Neuronal stem cell (in vitro differentiated cells): Measurements from ENCODE around the gene HOXB8.

Experiments
- DNase-seq: peaks from one replicate; pipeline ENCODE4 v3.0.0-alpha.2; 2013; ENCODE audit warnings: low spot score
- H2AFZ ChIP-seq: one replicate; pipeline ENCODE4 v1.6.1; 2013; ENCODE audit warnings: mild to moderate bottlenecking, low read length, inconsistent platforms
- H2AK5ac ChIP-seq: 2 replicates; pipeline ENCODE4 v1.6.1; 2013; ENCODE audit warnings: low read depth, mild to moderate bottlenecking, inconsistent platforms, low read length, moderate library complexity, mixed read lengths
- H2BK120ac ChIP-seq: 2 replicates; pipeline ENCODE4 v1.6.1; 2013; ENCODE audit warnings: low read depth, mild to moderate bottlenecking, inconsistent platforms, low read length, moderate library complexity, mixed read lengths
- H2BK12ac ChIP-seq: one replicate; pipeline ENCODE4 v1.6.1; 2013; ENCODE audit warnings: low read length, inconsistent platforms
- H2BK15ac ChIP-seq: 2 replicates; pipeline ENCODE4 v1.6.1; 2013; ENCODE audit warnings: mild to moderate bottlenecking, low read length, inconsistent platforms, mixed read lengths
- H2BK5ac ChIP-seq: one replicate; pipeline ENCODE4 v1.6.1; 2013; ENCODE audit warnings: inconsistent platforms, mild to moderate bottlenecking, low read length, moderate library complexity
- H3K14ac ChIP-seq: one replicate; pipeline ENCODE4 v1.6.1; 2013; ENCODE audit warnings: low read length, inconsistent platforms
- H3K18ac ChIP-seq: 2 replicates; pipeline ENCODE4 v1.6.1; 2013; ENCODE audit warnings: low read length, inconsistent platforms
- H3K23ac ChIP-seq: 2 replicates; pipeline ENCODE4 v1.6.1; 2013; ENCODE audit warnings: low read depth, mild to moderate bottlenecking, mixed read lengths, low read length, inconsistent platforms; ENCODE audit not compliant: poor library complexity
- H3K27ac ChIP-seq: replicated peaks from 3 replicates; pipeline ENCODE4 v1.5.1; 2013; ENCODE audit warnings: low read length, inconsistent platforms
- H3K27me3 ChIP-seq, 3 experiments: 2 replicates each; pipeline ENCODE4 v1.6.1; 2013; ENCODE audit warnings: low read length in 3 of 3, mild to moderate bottlenecking in 2 of 3, inconsistent platforms in 1 of 3, low read depth in 1 of 3, mixed read lengths in 1 of 3, moderate library complexity in 1 of 3; ENCODE audit not compliant: control insufficient read depth in 3 of 3, insufficient read depth in 3 of 3
- H3K36me3 ChIP-seq, 2 donors: replicated peaks in 1 of 2; 2 replicates each; pipeline ENCODE4 v1.6.1; 2013; ENCODE audit warnings: low read length in 2 of 2; ENCODE audit not compliant: control insufficient read depth in 2 of 2, insufficient read depth in 2 of 2
- H3K4ac ChIP-seq: 2 replicates; pipeline ENCODE4 v1.6.1; 2013; ENCODE audit warnings: inconsistent platforms, mild to moderate bottlenecking, low read length, moderate library complexity
- H3K4me1 ChIP-seq, 2 donors: 1 replicate in 1 of 2; 2 replicates in 1 of 2; pipeline ENCODE4 v1.6.1; 2013; ENCODE audit warnings: low read length in 2 of 2, low read depth in 1 of 2; ENCODE audit not compliant: control insufficient read depth in 2 of 2, insufficient read depth in 1 of 2
- H3K4me2 ChIP-seq: one replicate; pipeline ENCODE4 v1.6.1; 2013; ENCODE audit warnings: mild to moderate bottlenecking, low read length, inconsistent platforms; ENCODE audit not compliant: insufficient read depth, poor library complexity, severe bottlenecking
- H3K4me3 ChIP-seq, 2 donors: 2 replicates each; pipeline ENCODE4 v1.5.1; 2013; ENCODE audit warnings: low read length in 2 of 2, mild to moderate bottlenecking in 2 of 2, inconsistent platforms in 1 of 2, moderate library complexity in 1 of 2
- H3K79me1 ChIP-seq: one replicate; pipeline ENCODE4 v1.6.1; 2013; ENCODE audit warnings: low read depth, mild to moderate bottlenecking, inconsistent platforms, low read length, moderate library complexity
- H3K9ac ChIP-seq: one replicate; pipeline ENCODE4 v1.6.1; 2013; ENCODE audit warnings: mild to moderate bottlenecking, low read depth, low read length, inconsistent platforms; ENCODE audit not compliant: poor library complexity
- H3K9me3 ChIP-seq, 2 donors: replicated peaks in 1 of 2; 2 replicates each; pipeline versions ENCODE3 to v1.6.1; 2013; ENCODE audit warnings: low read length in 2 of 2, mild to moderate bottlenecking in 2 of 2, inconsistent platforms in 1 of 2, low read depth in 1 of 2, mixed read lengths in 1 of 2, moderate library complexity in 1 of 2; ENCODE audit not compliant: control insufficient read depth in 2 of 2, insufficient read depth in 1 of 2
- H4K8ac ChIP-seq: one replicate; pipeline ENCODE4 v1.6.1; 2013; ENCODE audit warnings: low read depth, mild to moderate bottlenecking, inconsistent platforms, low read length, moderate library complexity
- H4K91ac ChIP-seq: one replicate; pipeline ENCODE4 v1.6.1; 2013; ENCODE audit warnings: low read length, low read depth, mild to moderate bottlenecking, inconsistent platforms; ENCODE audit not compliant: poor library complexity
- WGBS, 2 donors: extraction: QIAGEN DNeasy Blood & Tissue Kit; methylation state at CpG; one replicate each; pipeline ENCODE4 v1.1.7; 2013; ENCODE audit warnings: missing lambda C conversion rate in 2 of 2, mixed read lengths in 1 of 2; ENCODE audit not compliant: insufficient read length in 2 of 2, insufficient replicate concordance in 1 of 2; ENCODE audit errors: extremely low coverage in 2 of 2; 5-methylcytosine and 5-hydroxymethylcytosine counted together

The HOXB8 gene

GRCh38 chr17:48644910-48645557 is 29.9 kb upstream of the HOXB8 start:
- H4K8ac ChIP-seq, result no peak overlapping the region
- no peak overlapping the region for H3K27ac ChIP-seq
- DNase-seq, result no peak
- no peak overlapping the region for H2AK5ac ChIP-seq
- no peaks in the 10 kb centered on the region for H3K36me3 ChIP-seq
- WGBS, 2 donors, result no CpG with 5 or more reads among the region's 6 CpGs
- H3K18ac ChIP-seq, result no peak overlapping the region
- no peak overlapping the region for H2BK12ac ChIP-seq
- H3K27me3 ChIP-seq, result peaks cover 53 to 96% (median 91%) of the 10 kb centered on the region in 3 experiments
- H2BK5ac ChIP-seq, result no peak overlapping the region
- no peak overlapping the region for H3K4me3 ChIP-seq
- H3K23ac ChIP-seq, result no peak overlapping the region
- no peak overlapping the region for H2BK15ac ChIP-seq
- H3K14ac ChIP-seq, result no peak overlapping the region
- no peak overlapping the region for H3K4ac ChIP-seq
- no peak overlapping the region for H2AFZ ChIP-seq
- H4K91ac ChIP-seq, result no peak overlapping the region
- H3K79me1 ChIP-seq, result no peaks in the 10 kb centered on the region
- H3K4me2 ChIP-seq, result no peak overlapping the region
- H3K9ac ChIP-seq, result no peak overlapping the region
- peaks cover 2 to 3% of the 10 kb centered on the region in 2 donors for H3K9me3 ChIP-seq
- H2BK120ac ChIP-seq, result no peak overlapping the region
- H3K4me1 ChIP-seq, result no peaks in the 10 kb centered on the region

GRCh38 chr17:48644159-48644558 is 29.1 kb upstream of the HOXB8 start:
- Histone ChIP-seq H3K4me3 (no peak overlapping the region), H3K4me1 (no peaks in the 10 kb centered on the region), H2BK5ac (no peak overlapping the region), H3K79me1 (no peaks in the 10 kb centered on the region), H4K8ac (no peak overlapping the region), H2BK12ac (no peak overlapping the region), H3K23ac (no peak overlapping the region), H2BK120ac (no peak overlapping the region), H3K27ac (no peak overlapping the region), H3K27me3 (peaks cover 56 to 96% (median 96%) of the 10 kb centered on the region in 3 experiments), H2AK5ac (no peak overlapping the region), H3K14ac (no peak overlapping the region), H2BK15ac (no peak overlapping the region), H4K91ac (no peak overlapping the region), H3K18ac (no peak overlapping the region), H2AFZ (no peak overlapping the region), H3K9me3 (peaks cover 2 to 3% of the 10 kb centered on the region in 2 donors), H3K36me3 (no peaks in the 10 kb centered on the region), H3K9ac (no peak overlapping the region), H3K4ac (no peak overlapping the region), H3K4me2 (no peak overlapping the region)
- WGBS, 2 donors, result no CpG with 5 or more reads among the region's 1 CpG
- DNase-seq, result no peak

GRCh38 chr17:48643697-48644012 is 28.6 kb upstream of the HOXB8 start:
- no peak overlapping the region for H4K8ac ChIP-seq
- no peak overlapping the region for H3K18ac ChIP-seq
- H2AK5ac ChIP-seq, result no peak overlapping the region
- DNase-seq, result no peak
- H3K79me1 ChIP-seq, result no peaks in the 10 kb centered on the region
- H2BK12ac ChIP-seq, result no peak overlapping the region
- no peak overlapping the region for H3K23ac ChIP-seq
- H3K36me3 ChIP-seq, result no peaks in the 10 kb centered on the region
- H2BK15ac ChIP-seq, result no peak overlapping the region
- H2BK5ac ChIP-seq, result no peak overlapping the region
- H3K27ac ChIP-seq, result no peak overlapping the region
- no peaks in the 10 kb centered on the region for H3K4me1 ChIP-seq
- H3K9ac ChIP-seq, result no peak overlapping the region
- H3K4ac ChIP-seq, result no peak overlapping the region
- no peak overlapping the region for H3K4me2 ChIP-seq
- H3K27me3 ChIP-seq, result peaks cover 59 to 100% (median 100%) of the 10 kb centered on the region in 3 experiments
- H3K9me3 ChIP-seq, result peaks cover 2 to 3% of the 10 kb centered on the region in 2 donors
- H2BK120ac ChIP-seq, result no peak overlapping the region
- H3K14ac ChIP-seq, result no peak overlapping the region
- no peak overlapping the region for H3K4me3 ChIP-seq
- H2AFZ ChIP-seq, result no peak overlapping the region
- no peak overlapping the region for H4K91ac ChIP-seq

- H2AK5ac ChIP-seq, result no peak overlapping the region
- H3K36me3 ChIP-seq, result no peaks in the 10 kb centered on the region
- no CpG with 5 or more reads among the region's 23 CpGs for WGBS, 2 donors
Observed at GRCh38 chr17:48642843-48643696, 28.0 kb upstream of the HOXB8 start.

More at GRCh38 chr17:48642843-48643696, 28.0 kb upstream of the HOXB8 start:
- no peak overlapping the region for H2BK12ac ChIP-seq
- H3K79me1 ChIP-seq, result no peaks in the 10 kb centered on the region
- peak overlapping the region; percentile 44 for H3K23ac ChIP-seq
- H4K8ac ChIP-seq, result no peak overlapping the region
- no peak overlapping the region for H3K4me3 ChIP-seq
- H3K9ac ChIP-seq, result no peak overlapping the region
- no peak overlapping the region for H3K4ac ChIP-seq
- no peak overlapping the region for H2AFZ ChIP-seq
- no peak overlapping the region for H3K27ac ChIP-seq
- H2BK15ac ChIP-seq, result no peak overlapping the region
- H4K91ac ChIP-seq, result no peak overlapping the region
- no peak overlapping the region for H3K14ac ChIP-seq
- H3K18ac ChIP-seq, result no peak overlapping the region
- no peak for DNase-seq
- no peaks in the 10 kb centered on the region for H3K4me1 ChIP-seq
- H2BK120ac ChIP-seq, result no peak overlapping the region
- H3K27me3 ChIP-seq, result peaks cover 61 to 100% (median 100%) of the 10 kb centered on the region in 3 experiments
- H3K9me3 ChIP-seq, result peaks cover 2 to 3% of the 10 kb centered on the region in 2 donors
- H3K4me2 ChIP-seq, result no peak overlapping the region
- H2BK5ac ChIP-seq, result no peak overlapping the region
